IMR-90 (cell line): ENCODE results near the gene PXMP2. TPM values are rescaled to one million over a fixed set of nuclear protein-coding genes. Genes with fewer than 3 reads are reported as not detected.

Experiments
- ATAC-seq: fragments of 200-7000 bp; cut with Tn5 transposase; 2 replicates; pipeline ENCODE4 v1.9.1; 2020; ENCODE audit warnings: low read depth, mild to moderate bottlenecking, moderate library complexity
- BruUV-seq: library from RNA; stranded (reverse); fragments of 400-500 nt; replicated peaks from 2 replicates; lab custom pipeline; 2021; lab: Mats Ljungman, UMichigan
- CTCF ChIA-PET: fragments of 300-600 bp; formaldehyde crosslinking; extraction: SDS; loops from one replicate; lab custom pipeline; 2021; ENCODE audit warnings: antibody characterized with exemption; lab: Yijun Ruan, JAX
- POLR2A ChIA-PET: fragments of 300-600 bp; sonication (Branson Sonifier 250); formaldehyde crosslinking; loops from one replicate; lab custom pipeline; 2022; ENCODE audit warnings: antibody characterized with exemption; ENCODE audit not compliant: unreplicated experiment; lab: Charles Lee
- DNase-seq: peaks from one replicate; pipeline ENCODE4 v3.0.0; 2013
- H2AFZ ChIP-seq: replicated peaks from 2 replicates; pipeline ENCODE3; 2013; ENCODE audit warnings: low read length, mild to moderate bottlenecking; ENCODE audit not compliant: poor library complexity
- H2AK5ac ChIP-seq: 2 replicates; pipeline ENCODE4 v1.6.1; 2013; ENCODE audit warnings: low read depth, low read length, inconsistent platforms
- H2AK9ac ChIP-seq: replicated peaks from 2 replicates; pipeline ENCODE3; 2013; ENCODE audit warnings: mild to moderate bottlenecking, low read depth, low read length, moderate library complexity; ENCODE audit not compliant: poor library complexity
- H2BK120ac ChIP-seq: 2 replicates; pipeline ENCODE4 v1.6.1; 2013; ENCODE audit warnings: low read depth, low read length, inconsistent platforms
- H2BK15ac ChIP-seq: 3 replicates; pipeline ENCODE4 v1.6.1; 2013; ENCODE audit warnings: low read depth, low read length, inconsistent platforms
- H2BK20ac ChIP-seq: 2 replicates; pipeline ENCODE4 v1.6.1; 2013; ENCODE audit warnings: low read depth, mild to moderate bottlenecking, inconsistent platforms, low read length, moderate library complexity
- H2BK5ac ChIP-seq: 2 replicates; pipeline ENCODE4 v1.6.1; 2013; ENCODE audit warnings: mild to moderate bottlenecking, low read depth, low read length, inconsistent platforms; ENCODE audit not compliant: poor library complexity, severe bottlenecking
- H3K14ac ChIP-seq: replicated peaks from 2 replicates; pipeline ENCODE4 v1.6.1; 2013; ENCODE audit warnings: low read depth, low read length, inconsistent platforms
- H3K18ac ChIP-seq: 2 replicates; pipeline ENCODE4 v1.6.1; 2013; ENCODE audit warnings: low read depth, low read length, control low read depth
- H3K23ac ChIP-seq: 2 replicates; pipeline ENCODE4 v1.6.1; 2013; ENCODE audit warnings: low read depth, low read length, inconsistent platforms
- H3K27ac ChIP-seq: 2 replicates; pipeline ENCODE4 v1.5.1; 2013; ENCODE audit warnings: mild to moderate bottlenecking, control low read depth, low read length; ENCODE audit not compliant: insufficient read depth
- H3K27me3 ChIP-seq: 2 replicates; pipeline ENCODE4 v1.6.1; 2013; ENCODE audit warnings: low read length; ENCODE audit not compliant: control insufficient read depth, insufficient read depth
- H3K36me3 ChIP-seq: 2 replicates; pipeline ENCODE4 v1.6.1; 2013; ENCODE audit warnings: low read length, mixed read lengths; ENCODE audit not compliant: control insufficient read depth, insufficient read depth
- H3K4ac ChIP-seq: 2 replicates; pipeline ENCODE4 v1.6.1; 2013; ENCODE audit warnings: low read depth, low read length, inconsistent platforms
- H3K4me1 ChIP-seq: 2 replicates; pipeline ENCODE4 v1.6.1; 2013; ENCODE audit warnings: low read length, mixed read lengths; ENCODE audit not compliant: control insufficient read depth, insufficient read depth
- H3K4me2 ChIP-seq: 2 replicates; pipeline ENCODE4 v1.6.1; 2013; ENCODE audit warnings: low read depth, mild to moderate bottlenecking, control low read depth, low read length, moderate library complexity
- H3K4me3 ChIP-seq: 2 replicates; pipeline ENCODE4 v1.5.1; 2013; ENCODE audit warnings: low read depth, mild to moderate bottlenecking, control low read depth, low read length, moderate library complexity; ENCODE audit not compliant: insufficient read depth
- H3K56ac ChIP-seq: 2 replicates; pipeline ENCODE4 v1.6.1; 2013; ENCODE audit warnings: low read length, inconsistent platforms; ENCODE audit not compliant: insufficient read depth; ENCODE audit errors: extremely low read depth
- H3K79me1 ChIP-seq, 2 experiments: 2 replicates each; pipeline ENCODE4 v1.6.1; 2013; ENCODE audit warnings: low read length in 2 of 2, inconsistent platforms in 1 of 2, low read depth in 1 of 2
- H3K9ac ChIP-seq: 2 replicates; pipeline ENCODE4 v1.6.1; 2013; ENCODE audit warnings: low read depth, low read length, control low read depth
- H3K9me1 ChIP-seq: 2 replicates; pipeline ENCODE4 v1.6.1; 2013; ENCODE audit warnings: low read length, inconsistent platforms; ENCODE audit not compliant: insufficient read depth
- H3K9me3 ChIP-seq: 2 replicates; pipeline ENCODE4 v1.6.1; 2013; ENCODE audit warnings: low read length; ENCODE audit not compliant: control insufficient read depth, insufficient read depth
- H4K20me1 ChIP-seq: 2 replicates; pipeline ENCODE4 v1.6.1; 2013; ENCODE audit warnings: low read length, inconsistent platforms; ENCODE audit not compliant: insufficient read depth
- H4K5ac ChIP-seq: 2 replicates; pipeline ENCODE4 v1.6.1; 2013; ENCODE audit warnings: mild to moderate bottlenecking, low read depth, low read length, control low read depth
- H4K8ac ChIP-seq, 2 experiments: 2 replicates each; pipeline ENCODE4 v1.6.1; 2013; ENCODE audit warnings: low read depth in 2 of 2, low read length in 2 of 2, control low read depth in 1 of 2, inconsistent platforms in 1 of 2
- H4K91ac ChIP-seq: 2 replicates; pipeline ENCODE4 v1.6.1; 2013; ENCODE audit warnings: low read depth, low read length, inconsistent platforms; ENCODE audit not compliant: insufficient read depth
- BHLHE40 ChIP-seq: fragments of 150-350 bp; IDR thresholded peaks from 2 replicates; pipeline ENCODE4 v1.6.1; 2016; ENCODE audit warnings: mild to moderate bottlenecking, low read depth, low read length
- CEBPB ChIP-seq: IDR thresholded peaks from 2 replicates; pipeline ENCODE4 v1.6.1; 2012; ENCODE audit warnings: low read depth, low read length, improper control_type of control experiment
- CHD1 ChIP-seq: IDR thresholded peaks from 2 replicates; pipeline ENCODE4 v1.6.1; 2012; ENCODE audit warnings: low read depth, low read length, improper control_type of control experiment
- FOS ChIP-seq: fragments of 150-350 bp; IDR thresholded peaks from 2 replicates; pipeline ENCODE4 v1.6.1; 2016; ENCODE audit warnings: low read depth, low read length
- MAFK ChIP-seq: IDR thresholded peaks from 2 replicates; pipeline ENCODE4 v1.6.1; 2012; ENCODE audit warnings: low read depth, low read length, improper control_type of control experiment
- MAZ ChIP-seq: IDR thresholded peaks from 2 replicates; pipeline ENCODE4 v1.6.1; 2012; ENCODE audit warnings: low read depth, mild to moderate bottlenecking, low read length, improper control_type of control experiment, moderate library complexity, borderline replicate concordance
- MXI1 ChIP-seq: IDR thresholded peaks from 2 replicates; pipeline ENCODE4 v1.6.1; 2012; ENCODE audit warnings: low read depth, mild to moderate bottlenecking, low read length, moderate library complexity, borderline replicate concordance
- NFE2L2 ChIP-seq: fragments of 150-350 bp; IDR thresholded peaks from 2 replicates; pipeline ENCODE4 v1.6.1; 2016; ENCODE audit warnings: low read depth, mild to moderate bottlenecking, low read length
- POLR2A ChIP-seq: IDR thresholded peaks from 2 replicates; pipeline ENCODE4 v1.6.1; 2012; ENCODE audit warnings: mild to moderate bottlenecking, low read depth, low read length
- RAD21 ChIP-seq: IDR thresholded peaks from 2 replicates; pipeline ENCODE4 v1.6.1; 2012; ENCODE audit warnings: low read length, improper control_type of control experiment
- RCOR1 ChIP-seq: IDR thresholded peaks from 2 replicates; pipeline ENCODE4 v1.6.1; 2012; ENCODE audit warnings: mild to moderate bottlenecking, low read length, improper control_type of control experiment; ENCODE audit not compliant: insufficient replicate concordance
- RFX5 ChIP-seq: IDR thresholded peaks from 2 replicates; pipeline ENCODE4 v1.8.0; 2012; ENCODE audit warnings: low read depth, mild to moderate bottlenecking, low read length, moderate library complexity
- SMC3 ChIP-seq: fragments of 150-350 bp; IDR thresholded peaks from 2 replicates; pipeline ENCODE4 v1.6.1; 2016; ENCODE audit warnings: low read depth, mild to moderate bottlenecking, antibody characterized with exemption, low read length, moderate library complexity
- WGBS, 2 experiments: methylation state at CpG; one replicate each; pipeline versions ENCODE4 v1.1.5 to v1.1.7; 2013; ENCODE audit warnings: missing lambda C conversion rate in 2 of 2; ENCODE audit not compliant: insufficient read length in 1 of 2; ENCODE audit errors: extremely low coverage in 2 of 2; 5-methylcytosine and 5-hydroxymethylcytosine counted together
- dilution Hi-C: fragments of 300-500 bp; cut with HindIII; formaldehyde crosslinking; loops from one replicate; pipeline ENCODE4 v1.14.3; 2018; ENCODE audit warnings: low sequenced_read_pairs; ENCODE audit not compliant: unreplicated experiment
- in situ Hi-C: fragments of 300-500 bp; cut with MboI; formaldehyde crosslinking; loops from 3 replicates; pipeline ENCODE4 v1.14.3; 2019; ENCODE audit warnings: low sequenced_read_pairs, inconsistent platforms, mixed read lengths
- intact Hi-C: fragments of 100-400 bp; cut with micrococcal nuclease; formaldehyde crosslinking; loops from 2 replicates; pipeline ENCODE4 v1.10.0; 2022
- polyA plus RNA-seq, 3 experiments: library from polyadenylated mRNA; depleted of rRNA; stranded (reverse); fragments of >200 nt; gene quantifications; 2 replicates each; pipeline ENCODE4 v1.2.3, GENCODE V29; 2012; ENCODE audit warnings: low replicate concordance in 1 of 3
- total RNA-seq: library from RNA; depleted of rRNA; stranded (reverse); fragments of >200 nt; gene quantifications from 2 replicates; pipeline ENCODE4 v1.2.3, GENCODE V29; 2012
- TF ChIP-seq, protein P1 (sequence below): conservative IDR thresholded peaks from 2 replicates; pipeline ENCODE4 v1.5.1; 2012; ENCODE audit warnings: mild to moderate bottlenecking, low read depth, low read length, improper control_type of control experiment
- TF ChIP-seq, protein P2 (sequence below): fragments of 150-350 bp; IDR thresholded peaks from 2 replicates; pipeline ENCODE4 v1.6.1; 2016; ENCODE audit warnings: low read depth, mild to moderate bottlenecking, low read length, moderate library complexity, borderline replicate concordance
- TF ChIP-seq, protein P3 (sequence below): fragments of 150-350 bp; IDR thresholded peaks from 2 replicates; pipeline ENCODE4 v1.6.1; 2017; ENCODE audit warnings: mild to moderate bottlenecking, antibody characterized with exemption, low read length, low read depth

PXMP2 gene
- total and polyA plus RNA-seq, 2 of the 4 experiments (the other 2 are of a cell fraction) = 10.9 to 20.1 TPM

DNA sequence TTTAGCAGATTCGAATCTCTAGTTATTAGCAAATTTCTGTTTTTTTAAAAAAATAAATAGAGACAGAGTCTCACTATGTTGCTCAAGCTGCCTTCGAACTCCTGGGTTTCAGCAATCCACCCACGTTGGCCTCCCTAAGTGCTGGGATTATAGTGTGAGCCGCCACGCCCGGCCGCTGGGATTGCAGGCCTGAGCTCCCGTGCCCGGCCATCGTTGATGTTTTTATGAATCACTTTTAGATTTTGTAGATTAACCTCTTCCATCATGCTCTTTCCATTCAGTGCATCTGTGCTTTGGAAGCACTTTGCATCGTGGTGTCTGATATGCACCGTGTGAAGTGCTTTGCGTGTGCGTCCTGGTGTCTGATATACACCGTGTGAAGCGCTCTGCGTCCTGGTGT is 44.2 kb downstream of the PXMP2 start:
- TF ChIP-seq POLR2A (no peak), FOS (no peak), NFE2L2 (no peak), RFX5 (no peak), BHLHE40 (no peak), CEBPB (no peak), RAD21 (no peak), RCOR1 (no peak), MAZ (no peak), MXI1 (no peak), MAFK (no peak), CHD1 (no peak), SMC3 (no peak)
- TF ChIP-seq, protein P1, sequence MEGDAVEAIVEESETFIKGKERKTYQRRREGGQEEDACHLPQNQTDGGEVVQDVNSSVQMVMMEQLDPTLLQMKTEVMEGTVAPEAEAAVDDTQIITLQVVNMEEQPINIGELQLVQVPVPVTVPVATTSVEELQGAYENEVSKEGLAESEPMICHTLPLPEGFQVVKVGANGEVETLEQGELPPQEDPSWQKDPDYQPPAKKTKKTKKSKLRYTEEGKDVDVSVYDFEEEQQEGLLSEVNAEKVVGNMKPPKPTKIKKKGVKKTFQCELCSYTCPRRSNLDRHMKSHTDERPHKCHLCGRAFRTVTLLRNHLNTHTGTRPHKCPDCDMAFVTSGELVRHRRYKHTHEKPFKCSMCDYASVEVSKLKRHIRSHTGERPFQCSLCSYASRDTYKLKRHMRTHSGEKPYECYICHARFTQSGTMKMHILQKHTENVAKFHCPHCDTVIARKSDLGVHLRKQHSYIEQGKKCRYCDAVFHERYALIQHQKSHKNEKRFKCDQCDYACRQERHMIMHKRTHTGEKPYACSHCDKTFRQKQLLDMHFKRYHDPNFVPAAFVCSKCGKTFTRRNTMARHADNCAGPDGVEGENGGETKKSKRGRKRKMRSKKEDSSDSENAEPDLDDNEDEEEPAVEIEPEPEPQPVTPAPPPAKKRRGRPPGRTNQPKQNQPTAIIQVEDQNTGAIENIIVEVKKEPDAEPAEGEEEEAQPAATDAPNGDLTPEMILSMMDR = no peak
- TF ChIP-seq, protein P2, sequence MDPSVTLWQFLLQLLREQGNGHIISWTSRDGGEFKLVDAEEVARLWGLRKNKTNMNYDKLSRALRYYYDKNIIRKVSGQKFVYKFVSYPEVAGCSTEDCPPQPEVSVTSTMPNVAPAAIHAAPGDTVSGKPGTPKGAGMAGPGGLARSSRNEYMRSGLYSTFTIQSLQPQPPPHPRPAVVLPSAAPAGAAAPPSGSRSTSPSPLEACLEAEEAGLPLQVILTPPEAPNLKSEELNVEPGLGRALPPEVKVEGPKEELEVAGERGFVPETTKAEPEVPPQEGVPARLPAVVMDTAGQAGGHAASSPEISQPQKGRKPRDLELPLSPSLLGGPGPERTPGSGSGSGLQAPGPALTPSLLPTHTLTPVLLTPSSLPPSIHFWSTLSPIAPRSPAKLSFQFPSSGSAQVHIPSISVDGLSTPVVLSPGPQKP = no peak
- TF ChIP-seq, protein P3, sequence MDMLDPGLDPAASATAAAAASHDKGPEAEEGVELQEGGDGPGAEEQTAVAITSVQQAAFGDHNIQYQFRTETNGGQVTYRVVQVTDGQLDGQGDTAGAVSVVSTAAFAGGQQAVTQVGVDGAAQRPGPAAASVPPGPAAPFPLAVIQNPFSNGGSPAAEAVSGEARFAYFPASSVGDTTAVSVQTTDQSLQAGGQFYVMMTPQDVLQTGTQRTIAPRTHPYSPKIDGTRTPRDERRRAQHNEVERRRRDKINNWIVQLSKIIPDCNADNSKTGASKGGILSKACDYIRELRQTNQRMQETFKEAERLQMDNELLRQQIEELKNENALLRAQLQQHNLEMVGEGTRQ = no peak
- dilution Hi-C loops = no loop called here
- in situ Hi-C loops = no loop called here
- H4K5ac ChIP-seq = no peak overlapping the region
- POLR2A ChIA-PET = no interaction called here
- ATAC-seq (no peak), DNase-seq (no peak)
- no peak overlapping the region for H3K9ac ChIP-seq
- no peak overlapping the region for H2BK5ac ChIP-seq
- 90% methylated on average over 7 of the region's 17 CpGs; no CpG with 5 or more reads in 1 of the 2 experiments for WGBS, 2 experiments
- no peak overlapping the region for H3K4ac ChIP-seq
- H4K8ac ChIP-seq = no peak overlapping the region
- H3K4me1 ChIP-seq = no peaks in the 10 kb centered on the region
- H4K91ac ChIP-seq = no peak overlapping the region
- H3K14ac ChIP-seq = no peak overlapping the region
- H3K27me3 ChIP-seq = no peaks in the 10 kb centered on the region
- peaks cover 14 to 26% of the 10 kb centered on the region in 2 experiments for H3K79me1 ChIP-seq
- H4K20me1 ChIP-seq = peaks cover 18% of the 10 kb centered on the region
- no peak overlapping the region for H2BK120ac ChIP-seq
- no peak overlapping the region for H2BK15ac ChIP-seq
- no peak overlapping the region for H3K4me2 ChIP-seq
- H3K36me3 ChIP-seq = peaks cover 78% of the 10 kb centered on the region
- CTCF ChIA-PET = no interaction called here
- intact Hi-C loops = no loop called here
- no peak overlapping the region for H3K18ac ChIP-seq
- H2AFZ ChIP-seq = no peak overlapping the region
- BruUV-seq = no TSS peak
- H3K4me3 ChIP-seq = no peak overlapping the region
- no peaks in the 10 kb centered on the region for H3K9me1 ChIP-seq
- H2BK20ac ChIP-seq = no peak overlapping the region
- H3K9me3 ChIP-seq = no peaks in the 10 kb centered on the region
- no peak overlapping the region for H2AK5ac ChIP-seq
- no peak overlapping the region for H3K56ac ChIP-seq
- H3K27ac ChIP-seq = no peak overlapping the region
- no peak overlapping the region for H2AK9ac ChIP-seq
- no peak overlapping the region for H3K23ac ChIP-seq
